ACC112 (cell line): ENCODE measurements around the gene FGGY.
A peak's percentile ranks its signal among the peaks of the same experiment; 100 is the strongest.

ENCODE experiments used
- H2AFZ ChIP-seq: fragments of 200-600 bp; sonication (generic); one replicate; pipeline ENCODE4 v1.6.0; 2017; ENCODE audit warnings: antibody characterized with exemption, low read length; ENCODE audit not compliant: unreplicated experiment
- H3K27ac ChIP-seq: fragments of 200-600 bp; sonication (generic); 2 replicates; pipeline ENCODE4 v1.5.1; 2014; ENCODE audit warnings: low read depth, mild to moderate bottlenecking, antibody characterized with exemption, low read length, moderate library complexity
- H3K27me3 ChIP-seq: fragments of 200-600 bp; sonication (generic); 2 replicates; pipeline ENCODE4 v1.6.1; 2014; ENCODE audit warnings: mild to moderate bottlenecking, antibody characterized with exemption, low read length, moderate library complexity, mixed read lengths; ENCODE audit not compliant: insufficient read depth
- H3K36me3 ChIP-seq: fragments of 200-600 bp; sonication (generic); 2 replicates; pipeline ENCODE4 v1.6.1; 2016; ENCODE audit warnings: mild to moderate bottlenecking, antibody characterized with exemption, low read length, moderate library complexity, mixed read lengths; ENCODE audit not compliant: insufficient read depth
- H3K4me1 ChIP-seq: fragments of 200-600 bp; sonication (generic); one replicate; pipeline ENCODE4 v1.6.1; 2016; ENCODE audit warnings: low read length, mixed read lengths; ENCODE audit not compliant: insufficient read depth, unreplicated experiment, control insufficient read depth
- H3K4me3 ChIP-seq: fragments of 200-600 bp; sonication (generic); 2 replicates; pipeline ENCODE4 v1.5.1; 2014; ENCODE audit warnings: mild to moderate bottlenecking, low read depth, low read length
- H3K79me2 ChIP-seq: fragments of 200-600 bp; sonication (generic); one replicate; pipeline ENCODE4 v1.6.0; 2016; ENCODE audit warnings: low read length; ENCODE audit not compliant: control insufficient read depth, unreplicated experiment, insufficient read depth

FGGY gene

DNA sequence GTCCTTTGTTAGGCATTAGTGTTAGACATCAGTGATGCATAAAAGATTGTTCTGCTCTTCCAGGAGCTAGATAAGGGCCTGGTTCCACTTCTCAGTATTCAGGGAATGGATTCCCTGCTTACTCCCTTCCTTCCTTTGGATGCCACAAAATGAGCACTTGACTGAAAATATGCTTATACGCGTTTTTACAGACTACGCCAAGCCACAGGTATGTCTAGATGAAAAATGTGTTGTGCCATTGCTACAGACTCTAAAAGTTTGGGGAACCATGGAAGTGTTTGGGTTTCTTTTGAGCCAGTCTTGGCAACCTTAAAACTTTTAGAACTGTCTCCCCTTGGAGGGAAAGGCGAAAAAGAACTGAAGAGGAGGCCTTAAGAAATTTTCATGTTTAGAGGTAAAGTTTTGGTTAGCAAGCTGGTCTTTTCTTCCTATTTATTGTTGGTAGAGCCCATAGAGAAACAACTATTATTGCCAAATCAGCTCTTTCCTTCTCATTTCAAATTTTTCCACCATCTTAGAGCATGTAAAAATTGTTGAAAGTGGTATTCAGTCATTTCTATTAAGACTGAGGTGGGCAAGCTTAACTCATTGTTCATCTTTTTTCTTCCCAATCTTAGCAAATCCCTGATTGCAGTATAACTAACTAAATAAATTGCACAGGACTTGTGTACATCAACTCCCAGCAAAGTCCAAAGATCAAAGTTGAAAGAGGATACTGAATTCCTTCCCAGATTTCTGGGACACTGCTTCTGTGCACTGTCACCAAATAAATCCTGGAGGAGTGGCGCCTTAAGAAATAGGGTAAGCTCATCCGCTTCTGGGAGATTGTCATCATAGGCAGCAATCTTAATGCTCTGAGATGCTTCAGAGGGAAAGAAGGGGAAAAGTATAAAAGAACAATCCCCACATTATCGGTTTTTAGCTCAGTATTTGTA, 18.9 kb downstream of the FGGY start:
- Histone ChIP-seq H3K36me3 (no peaks in the 10 kb centered on the region), H2AFZ (no peak overlapping the region), H3K4me1 (peaks cover 9% of the 10 kb centered on the region), H3K79me2 (no peaks in the 10 kb centered on the region), H3K27me3 (no peaks in the 10 kb centered on the region), H3K4me3 (no peak overlapping the region), H3K27ac (no peak overlapping the region)

DNA sequence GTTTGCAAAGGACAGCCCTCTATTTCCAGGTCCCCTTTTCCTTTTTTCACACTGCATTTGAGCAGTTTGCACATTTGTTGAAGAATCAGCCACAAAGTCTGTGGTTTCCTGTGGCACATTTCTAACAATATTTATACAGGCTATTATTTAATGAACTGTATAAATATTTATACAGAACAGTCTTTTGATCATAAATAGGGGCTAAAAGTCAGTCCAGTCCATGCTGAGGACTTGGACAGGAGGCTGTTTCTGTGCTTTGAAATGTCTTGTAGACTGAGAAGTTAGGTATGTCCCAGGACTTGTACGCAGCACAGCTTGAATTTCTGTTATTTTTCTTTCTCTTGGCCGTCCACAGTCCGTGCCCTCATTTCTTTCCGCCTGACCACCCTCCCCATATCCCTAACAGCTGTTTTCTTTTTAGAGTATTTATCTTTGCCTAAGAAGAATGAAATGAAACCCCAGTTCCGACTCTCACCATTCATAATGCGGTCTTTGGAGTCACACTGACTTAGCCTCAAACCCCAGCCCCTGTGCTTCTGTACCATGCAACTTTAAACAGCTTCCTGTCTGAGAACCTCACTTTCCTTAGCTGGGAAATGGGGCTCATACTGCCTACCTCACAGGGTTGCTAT, 19.7 kb downstream of the FGGY start:
- H3K36me3 ChIP-seq = no peaks in the 10 kb centered on the region
- H3K27me3 ChIP-seq = no peaks in the 10 kb centered on the region
- peak overlapping the region; percentile 53 for H2AFZ ChIP-seq
- H3K4me1 ChIP-seq = peaks cover 9% of the 10 kb centered on the region
- H3K27ac ChIP-seq = no peak overlapping the region
- no peak overlapping the region for H3K4me3 ChIP-seq
- H3K79me2 ChIP-seq = no peaks in the 10 kb centered on the region

DNA sequence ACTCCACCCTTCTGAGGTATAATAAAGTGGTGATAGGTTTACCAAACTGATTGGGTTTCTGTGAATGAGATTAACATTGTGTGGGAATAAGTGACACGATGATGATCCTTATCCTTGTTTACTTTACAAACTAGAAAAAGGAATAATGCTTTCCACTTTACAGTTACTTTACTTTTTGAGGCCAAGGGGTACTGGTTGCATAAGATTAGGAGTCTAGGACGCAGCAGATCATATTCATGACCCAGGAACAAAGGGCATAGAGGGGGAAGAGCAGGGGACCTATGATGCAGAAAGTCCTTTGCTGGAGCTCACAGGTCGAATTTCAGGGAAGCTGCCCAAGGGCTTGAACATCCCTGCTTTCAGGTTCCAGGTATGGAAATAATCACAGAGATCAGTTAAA, 20.4 kb downstream of the FGGY start:
- no peaks in the 10 kb centered on the region for H3K27me3 ChIP-seq
- no peaks in the 10 kb centered on the region for H3K36me3 ChIP-seq
- H3K4me3 ChIP-seq = no peak overlapping the region
- H3K4me1 ChIP-seq = peaks cover 9% of the 10 kb centered on the region
- no peak overlapping the region for H3K27ac ChIP-seq
- H2AFZ ChIP-seq = peak overlapping the region; percentile 53
- no peaks in the 10 kb centered on the region for H3K79me2 ChIP-seq

DNA sequence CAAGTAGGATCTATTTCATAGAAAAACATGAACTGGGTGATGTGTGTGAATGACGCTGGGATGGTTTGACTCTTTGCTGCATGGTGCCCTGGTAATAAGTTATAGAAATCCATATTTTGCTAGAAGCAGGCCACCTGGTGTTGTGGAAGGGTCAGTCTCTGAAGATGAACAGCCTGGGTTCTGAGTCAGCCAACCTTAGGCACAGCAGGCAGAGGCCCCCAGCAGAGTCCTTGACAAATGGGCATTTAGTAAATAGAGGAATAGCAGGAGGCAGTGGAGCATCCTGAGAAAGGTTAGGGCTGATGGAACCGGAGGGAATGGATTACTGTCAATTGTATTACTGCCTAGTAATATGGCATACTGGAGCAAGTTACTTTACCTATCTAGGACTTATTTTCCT, 20.9 kb downstream of the FGGY start:
- no peak overlapping the region for H2AFZ ChIP-seq
- H3K4me1 ChIP-seq = peaks cover 9% of the 10 kb centered on the region
- H3K27me3 ChIP-seq = no peaks in the 10 kb centered on the region
- no peaks in the 10 kb centered on the region for H3K36me3 ChIP-seq
- H3K27ac ChIP-seq = no peak overlapping the region
- no peaks in the 10 kb centered on the region for H3K79me2 ChIP-seq
- H3K4me3 ChIP-seq = no peak overlapping the region

DNA sequence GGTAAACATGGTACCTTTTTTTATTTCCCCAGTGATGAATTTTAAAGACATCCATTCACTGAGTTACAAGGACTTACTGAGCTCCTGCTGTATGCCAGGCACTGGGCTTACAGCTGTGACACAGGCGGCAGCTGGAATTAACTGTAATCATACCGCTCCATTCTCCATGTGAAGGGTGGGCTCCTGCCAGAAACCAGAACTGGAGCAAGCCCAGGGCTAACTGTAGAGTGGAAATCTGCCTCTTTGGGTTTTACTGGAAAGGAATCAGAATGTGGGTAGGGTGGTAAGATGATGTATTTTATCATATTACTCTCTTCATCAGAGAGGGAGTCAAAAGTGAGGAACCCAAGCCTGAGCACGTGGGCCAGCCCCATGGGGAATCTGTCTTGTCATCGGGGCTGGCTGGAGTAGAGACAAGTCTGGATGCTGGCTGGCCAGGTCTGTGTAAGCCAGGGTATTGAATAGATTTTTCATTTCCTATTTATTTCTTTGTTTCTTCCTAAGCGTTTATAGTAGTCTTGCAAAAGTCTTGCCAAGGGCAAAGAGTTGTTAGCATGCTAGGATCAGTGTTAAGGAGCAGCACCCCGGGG, 21.5 kb downstream of the FGGY start:
- Histone ChIP-seq H2AFZ (no peak overlapping the region), H3K79me2 (no peaks in the 10 kb centered on the region), H3K36me3 (no peaks in the 10 kb centered on the region), H3K27ac (no peak overlapping the region), H3K27me3 (no peaks in the 10 kb centered on the region), H3K4me3 (no peak overlapping the region), H3K4me1 (peaks cover 9% of the 10 kb centered on the region)

DNA sequence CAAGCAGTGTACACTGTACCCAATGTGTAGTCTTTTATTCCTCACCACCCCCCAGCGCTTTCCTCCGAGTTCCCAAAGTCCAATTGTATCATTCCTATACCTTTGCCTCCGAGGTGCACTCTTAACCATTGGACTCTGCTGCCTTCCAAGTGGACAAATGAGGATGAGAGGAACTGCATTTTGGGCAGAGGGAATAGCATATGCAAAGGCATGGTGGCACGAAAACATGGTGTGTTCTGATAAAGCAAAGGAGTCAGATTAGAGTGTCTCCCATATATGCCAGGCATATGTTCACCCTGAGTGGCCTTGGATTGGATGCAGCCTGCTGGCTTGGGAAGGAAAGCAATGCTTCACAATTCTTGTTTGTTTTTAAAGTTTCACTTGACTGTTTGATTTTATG, 25.5 kb downstream of the FGGY start:
- no peak overlapping the region for H3K4me3 ChIP-seq
- no peaks in the 10 kb centered on the region for H3K27me3 ChIP-seq
- no peaks in the 10 kb centered on the region for H3K4me1 ChIP-seq
- H2AFZ ChIP-seq = no peak overlapping the region
- H3K36me3 ChIP-seq = 0 out of 2 replicates have a peak, but pooled peaks cover 3% of the 10 kb centered on the region
- no peak overlapping the region for H3K27ac ChIP-seq
- H3K79me2 ChIP-seq = no peaks in the 10 kb centered on the region

DNA sequence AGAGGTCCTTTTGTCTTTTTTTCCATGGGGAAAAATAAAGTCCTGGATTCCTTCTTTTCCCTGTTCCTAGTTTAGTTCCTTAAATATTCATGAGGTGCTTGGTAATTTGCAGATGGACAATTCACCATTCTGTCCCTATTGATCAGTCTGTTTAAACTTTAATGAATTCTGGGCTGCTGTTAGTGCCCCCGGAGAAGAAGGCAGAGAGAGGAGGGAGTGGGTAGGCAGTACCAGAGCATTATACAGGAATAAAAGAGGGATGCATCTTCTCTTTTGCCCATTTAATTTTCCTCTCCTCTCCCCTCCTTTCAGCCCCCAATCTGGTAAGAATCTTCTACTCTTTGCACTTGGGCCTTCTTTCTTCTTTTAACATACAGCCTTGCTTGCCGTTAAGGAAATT, 25.9 kb downstream of the FGGY start:
- H3K79me2 ChIP-seq = no peaks in the 10 kb centered on the region
- H3K36me3 ChIP-seq = 0 out of 2 replicates have a peak, but pooled peaks cover 3% of the 10 kb centered on the region
- H3K27ac ChIP-seq = no peak overlapping the region
- H3K27me3 ChIP-seq = no peaks in the 10 kb centered on the region
- H3K4me1 ChIP-seq = no peaks in the 10 kb centered on the region
- H2AFZ ChIP-seq = no peak overlapping the region
- H3K4me3 ChIP-seq = no peak overlapping the region

DNA sequence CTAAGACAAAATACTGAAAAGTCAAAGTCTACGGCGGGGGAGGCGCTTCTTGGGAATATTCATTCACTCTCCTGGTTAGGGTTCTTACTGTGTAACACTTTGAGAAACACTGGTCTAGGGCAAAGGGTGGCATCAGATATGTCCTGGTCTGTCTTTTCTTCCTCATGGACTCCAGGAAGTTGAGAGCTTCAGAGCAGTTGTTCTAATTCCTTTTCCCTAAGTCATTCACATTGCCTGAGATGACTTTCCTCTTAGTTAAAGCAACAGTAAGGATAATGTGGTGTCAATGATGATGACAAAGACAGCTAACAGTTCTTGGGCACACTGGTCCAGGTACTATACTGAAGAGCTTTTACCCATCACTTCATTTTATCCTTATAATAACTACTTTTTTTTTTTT, 27.0 kb downstream of the FGGY start:
- Histone ChIP-seq H3K27me3 (no peaks in the 10 kb centered on the region), H3K4me3 (no peak overlapping the region), H3K79me2 (no peaks in the 10 kb centered on the region), H2AFZ (no peak overlapping the region), H3K4me1 (no peaks in the 10 kb centered on the region), H3K36me3 (0 out of 2 replicates have a peak, but pooled peaks cover 3% of the 10 kb centered on the region), H3K27ac (no peak overlapping the region)

DNA sequence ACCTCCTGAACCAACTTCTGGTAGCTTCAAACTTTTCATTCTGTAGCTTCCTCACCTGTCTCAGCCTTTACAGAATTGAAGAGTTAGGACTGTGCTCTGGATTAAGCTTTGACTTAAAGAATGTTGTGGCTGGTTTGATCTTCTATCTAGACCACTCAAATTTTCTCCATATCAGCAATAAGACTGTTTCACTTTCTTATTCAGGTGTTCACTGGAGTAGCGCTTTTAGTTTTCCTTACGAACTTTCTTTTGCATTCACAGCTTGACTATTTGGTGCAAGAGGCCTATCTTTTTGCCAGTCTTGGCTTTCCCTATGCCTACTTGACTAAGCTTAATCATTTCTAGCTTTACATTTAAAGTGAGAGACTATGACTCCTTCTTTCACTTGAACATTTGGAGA, 31.5 kb downstream of the FGGY start:
- Histone ChIP-seq H3K27ac (no peak overlapping the region), H3K4me3 (no peak overlapping the region), H3K4me1 (peaks cover 9% of the 10 kb centered on the region), H3K27me3 (no peaks in the 10 kb centered on the region), H3K36me3 (0 out of 2 replicates have a peak, but pooled peaks cover 3% of the 10 kb centered on the region), H3K79me2 (no peaks in the 10 kb centered on the region), H2AFZ (no peak overlapping the region)

DNA sequence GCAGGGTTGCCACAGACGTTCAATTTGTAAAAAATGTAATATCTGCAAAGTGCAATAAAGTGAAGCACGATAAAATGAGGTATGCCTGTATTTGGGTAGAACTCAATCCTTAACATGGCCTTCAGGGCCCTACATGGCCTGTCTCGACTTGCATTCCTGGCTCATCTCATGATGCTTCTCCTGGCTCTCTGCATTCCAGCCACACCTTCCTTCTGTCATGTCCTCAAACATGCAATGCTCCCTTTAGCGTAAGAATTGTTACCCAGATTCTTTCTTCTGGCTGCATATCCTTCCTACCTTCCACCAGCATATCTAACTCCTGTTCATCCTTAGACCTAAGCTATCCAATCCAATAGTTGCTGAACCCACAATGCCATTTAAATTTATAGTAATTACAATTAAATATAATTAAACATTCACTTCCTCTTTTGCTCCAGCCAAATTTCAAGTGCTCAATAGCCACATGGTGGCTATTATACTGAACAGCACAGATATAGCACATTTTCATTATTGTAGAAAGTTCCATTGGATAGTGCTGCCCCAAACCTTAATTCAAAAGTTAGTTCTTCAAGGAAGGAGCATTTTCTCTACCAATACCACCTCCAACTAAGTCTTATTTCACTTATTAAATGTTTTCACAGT, 32.6 kb downstream of the FGGY start:
- H3K4me3 ChIP-seq = no peak overlapping the region
- no peak overlapping the region for H2AFZ ChIP-seq
- no peaks in the 10 kb centered on the region for H3K27me3 ChIP-seq

More for the DNA sequence above, 32.6 kb downstream of the FGGY start:
- Histone ChIP-seq H3K79me2 (no peaks in the 10 kb centered on the region), H3K4me1 (peaks cover 15% of the 10 kb centered on the region), H3K36me3 (peaks cover 3% of the 10 kb centered on the region; the same call in 1 of the 2 replicates), H3K27ac (no peak overlapping the region)
